DND-41 (cell line): Measurements from ENCODE around the gene FAM107B.

Experiments used
- ATAC-seq: fragments of 200-7000 bp; cut with Tn5 transposase; 3 replicates; pipeline ENCODE4 v1.9.1; 2021; ENCODE audit warnings: low read depth; ENCODE audit not compliant: insufficient read depth
- DNase-seq: peaks from one replicate; pipeline ENCODE4 v3.0.0-alpha.2; 2020
- H2AFZ ChIP-seq: 2 replicates; pipeline ENCODE4 v1.6.0; 2012; ENCODE audit warnings: low read depth, low read length
- H3K27ac ChIP-seq: 2 replicates; pipeline ENCODE4 v1.5.1; 2012; ENCODE audit warnings: low read length, inconsistent platforms
- H3K27me3 ChIP-seq: fragments of 200-600 bp; sonication (generic); 2 replicates; pipeline ENCODE4 v1.6.0; 2012; ENCODE audit warnings: low read length, mild to moderate bottlenecking, inconsistent platforms; ENCODE audit not compliant: insufficient read depth, poor library complexity
- H3K36me3 ChIP-seq: 2 replicates; pipeline ENCODE4 v1.5.1; 2012; ENCODE audit warnings: low read length, inconsistent platforms; ENCODE audit not compliant: insufficient read depth
- H3K4me1 ChIP-seq: 2 replicates; pipeline ENCODE4 v1.5.1; 2012; ENCODE audit warnings: mild to moderate bottlenecking, low read length; ENCODE audit not compliant: insufficient read depth
- H3K4me2 ChIP-seq: 2 replicates; pipeline ENCODE4 v1.6.0; 2012; ENCODE audit warnings: mild to moderate bottlenecking, moderate library complexity, low read length, inconsistent platforms; ENCODE audit not compliant: insufficient read depth
- H3K4me3 ChIP-seq, 2 experiments: fragments of 200-600 bp in 1 of 2; shearing (Covaris generic) in 1 of 2; 2 replicates each; pipeline ENCODE4 v1.5.1; 2012 to 2016; ENCODE audit warnings: inconsistent platforms in 2 of 2, low read length in 2 of 2, mild to moderate bottlenecking in 2 of 2, low read depth in 1 of 2, moderate library complexity in 1 of 2
- H3K79me2 ChIP-seq: 2 replicates; pipeline ENCODE4 v1.6.0; 2012; ENCODE audit warnings: low read length, inconsistent platforms; ENCODE audit not compliant: insufficient read depth
- H3K9ac ChIP-seq: 2 replicates; pipeline ENCODE4 v1.6.0; 2012; ENCODE audit warnings: low read depth, mild to moderate bottlenecking, inconsistent platforms, low read length, moderate library complexity
- H3K9me3 ChIP-seq: 2 replicates; pipeline ENCODE4 v1.5.1; 2012; ENCODE audit warnings: low read length, moderate library complexity, mild to moderate bottlenecking, inconsistent platforms; ENCODE audit not compliant: insufficient read depth, severe bottlenecking
- H4K20me1 ChIP-seq: 2 replicates; pipeline ENCODE4 v1.6.0; 2012; ENCODE audit warnings: low read length; ENCODE audit not compliant: insufficient read depth
- EZH2 ChIP-seq: IDR thresholded peaks from 3 replicates; pipeline ENCODE4 v1.6.1; 2012; ENCODE audit warnings: borderline replicate concordance, low read depth, mild to moderate bottlenecking, moderate library complexity, low read length, inconsistent platforms; ENCODE audit not compliant: severe bottlenecking
- TF ChIP-seq, protein P1 (sequence below): IDR thresholded peaks from 2 replicates; pipeline ENCODE4 v1.5.1; 2012; ENCODE audit warnings: borderline replicate concordance, low read length, moderate library complexity, mild to moderate bottlenecking; ENCODE audit not compliant: poor library complexity, severe bottlenecking; ENCODE audit errors: extremely low read depth

The FAM107B gene

DNA sequence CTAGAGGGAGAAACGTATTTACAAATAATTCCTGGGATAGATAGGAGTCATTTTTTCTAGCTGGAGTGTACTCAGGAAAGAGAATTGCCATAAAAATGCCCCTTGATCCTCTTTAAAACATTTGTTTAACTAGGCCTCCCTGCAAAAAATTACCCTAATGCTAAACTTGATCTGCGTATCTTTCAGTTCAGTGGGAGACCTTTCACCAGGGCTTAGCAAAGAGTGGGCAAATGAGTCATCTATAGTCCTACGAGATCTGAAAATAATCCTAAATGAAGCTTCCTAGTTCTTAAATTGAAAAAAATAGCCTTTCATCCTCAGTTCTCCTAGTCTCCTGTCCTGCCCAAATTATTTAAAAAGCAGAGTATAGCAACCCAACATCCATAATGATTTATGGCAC lies 245.3 kb downstream of the FAM107B start:
- Histone ChIP-seq H4K20me1 (no peaks in the 10 kb centered on the region), H3K4me3 (no peak overlapping the region), H3K4me1 (no peaks in the 10 kb centered on the region), H3K27ac (no peak overlapping the region), H3K36me3 (no peaks in the 10 kb centered on the region), H3K27me3 (peaks cover 8% of the 10 kb centered on the region), H3K79me2 (no peaks in the 10 kb centered on the region), H3K4me2 (no peak overlapping the region), H2AFZ (no peak overlapping the region), H3K9me3 (no peaks in the 10 kb centered on the region), H3K9ac (no peak overlapping the region)
- ATAC-seq = no peak
- DNase-seq = no peak
- TF ChIP-seq, protein P1, sequence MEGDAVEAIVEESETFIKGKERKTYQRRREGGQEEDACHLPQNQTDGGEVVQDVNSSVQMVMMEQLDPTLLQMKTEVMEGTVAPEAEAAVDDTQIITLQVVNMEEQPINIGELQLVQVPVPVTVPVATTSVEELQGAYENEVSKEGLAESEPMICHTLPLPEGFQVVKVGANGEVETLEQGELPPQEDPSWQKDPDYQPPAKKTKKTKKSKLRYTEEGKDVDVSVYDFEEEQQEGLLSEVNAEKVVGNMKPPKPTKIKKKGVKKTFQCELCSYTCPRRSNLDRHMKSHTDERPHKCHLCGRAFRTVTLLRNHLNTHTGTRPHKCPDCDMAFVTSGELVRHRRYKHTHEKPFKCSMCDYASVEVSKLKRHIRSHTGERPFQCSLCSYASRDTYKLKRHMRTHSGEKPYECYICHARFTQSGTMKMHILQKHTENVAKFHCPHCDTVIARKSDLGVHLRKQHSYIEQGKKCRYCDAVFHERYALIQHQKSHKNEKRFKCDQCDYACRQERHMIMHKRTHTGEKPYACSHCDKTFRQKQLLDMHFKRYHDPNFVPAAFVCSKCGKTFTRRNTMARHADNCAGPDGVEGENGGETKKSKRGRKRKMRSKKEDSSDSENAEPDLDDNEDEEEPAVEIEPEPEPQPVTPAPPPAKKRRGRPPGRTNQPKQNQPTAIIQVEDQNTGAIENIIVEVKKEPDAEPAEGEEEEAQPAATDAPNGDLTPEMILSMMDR = no peak
- no peak for TF ChIP-seq EZH2

DNA sequence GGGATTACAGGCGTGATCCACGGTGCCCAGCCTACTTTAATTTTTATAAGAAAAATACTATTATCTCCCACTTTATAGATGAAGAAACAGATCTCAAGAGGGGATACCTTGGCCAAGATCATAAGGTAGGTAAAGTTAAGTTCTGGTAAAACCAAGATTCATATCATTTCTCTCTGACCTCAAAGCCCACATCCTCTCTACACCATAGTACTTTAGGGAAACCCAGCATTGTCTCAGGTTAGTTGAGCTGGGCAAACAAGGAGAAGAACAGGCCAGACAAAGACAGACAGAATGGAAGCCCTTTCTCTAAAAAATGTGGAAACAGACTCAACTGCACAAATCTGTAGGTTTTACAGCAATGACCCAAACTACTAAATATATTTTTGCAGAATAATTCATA lies 246.2 kb downstream of the FAM107B start:
- no peak for TF ChIP-seq EZH2
- TF ChIP-seq, protein P1 = no peak
- Histone ChIP-seq H3K27me3 (peaks cover 8% of the 10 kb centered on the region), H3K36me3 (no peaks in the 10 kb centered on the region), H3K4me1 (no peaks in the 10 kb centered on the region), H3K4me3 (no peak overlapping the region), H3K9me3 (no peaks in the 10 kb centered on the region), H3K4me2 (no peak overlapping the region), H2AFZ (no peak overlapping the region), H3K9ac (no peak overlapping the region), H3K27ac (no peak overlapping the region), H4K20me1 (no peaks in the 10 kb centered on the region), H3K79me2 (no peaks in the 10 kb centered on the region)
- no peak for DNase-seq
- ATAC-seq = peak; percentile 69

DNA sequence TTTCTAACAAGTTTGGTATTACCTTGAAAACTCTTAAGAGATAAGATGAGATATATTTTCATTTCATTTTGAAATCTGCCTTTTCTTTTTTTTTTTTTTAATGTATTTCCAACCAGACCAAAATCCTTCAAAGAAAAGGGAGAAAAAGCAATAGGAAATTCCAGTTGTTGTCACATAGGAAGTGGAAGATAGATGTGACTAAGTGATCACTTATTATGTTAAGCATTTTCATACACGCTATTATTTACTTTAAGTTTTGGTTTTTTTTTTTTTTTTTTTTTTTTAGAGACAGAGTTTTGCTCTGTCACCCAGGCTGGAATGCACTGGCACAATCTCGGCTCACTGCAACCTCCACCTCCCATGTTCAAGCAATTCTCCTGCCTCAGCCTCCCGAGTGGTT lies 246.8 kb downstream of the FAM107B start:
- H3K36me3 ChIP-seq = no peaks in the 10 kb centered on the region
- no peaks in the 10 kb centered on the region for H4K20me1 ChIP-seq
- H3K79me2 ChIP-seq = no peaks in the 10 kb centered on the region
- no peak overlapping the region for H3K4me2 ChIP-seq
- no peak overlapping the region for H3K9ac ChIP-seq
- no peak overlapping the region for H2AFZ ChIP-seq
- peaks cover 6% of the 10 kb centered on the region for H3K27me3 ChIP-seq
- DNase-seq = no peak
- no peaks in the 10 kb centered on the region for H3K4me1 ChIP-seq
- no peak overlapping the region for H3K27ac ChIP-seq
- no peak for TF ChIP-seq EZH2
- TF ChIP-seq, protein P1 = no peak
- no peaks in the 10 kb centered on the region for H3K9me3 ChIP-seq
- no peak for ATAC-seq
- no peak overlapping the region for H3K4me3 ChIP-seq
